IMR-90 (cell line): ENCODE measurements around the gene TMEM247. TPM values are rescaled to one million over a fixed set of nuclear protein-coding genes. Genes with fewer than 3 reads are reported as not detected.

Experiments
- ATAC-seq: fragments of 200-7000 bp; cut with Tn5 transposase; 2 replicates; pipeline ENCODE4 v1.9.1; 2020; ENCODE audit warnings: low read depth, mild to moderate bottlenecking, moderate library complexity
- BruUV-seq: library from RNA; stranded (reverse); fragments of 400-500 nt; replicated peaks from 2 replicates; lab custom pipeline; 2021; lab: Mats Ljungman, UMichigan
- CTCF ChIA-PET: fragments of 300-600 bp; formaldehyde crosslinking; extraction: SDS; loops from one replicate; lab custom pipeline; 2021; ENCODE audit warnings: antibody characterized with exemption; lab: Yijun Ruan, JAX
- POLR2A ChIA-PET: fragments of 300-600 bp; sonication (Branson Sonifier 250); formaldehyde crosslinking; loops from one replicate; lab custom pipeline; 2022; ENCODE audit warnings: antibody characterized with exemption; ENCODE audit not compliant: unreplicated experiment; lab: Charles Lee
- DNase-seq: peaks from one replicate; pipeline ENCODE4 v3.0.0; 2013
- H2AFZ ChIP-seq: replicated peaks from 2 replicates; pipeline ENCODE3; 2013; ENCODE audit warnings: low read length, mild to moderate bottlenecking; ENCODE audit not compliant: poor library complexity
- H2AK5ac ChIP-seq: 2 replicates; pipeline ENCODE4 v1.6.1; 2013; ENCODE audit warnings: low read depth, low read length, inconsistent platforms
- H2AK9ac ChIP-seq: replicated peaks from 2 replicates; pipeline ENCODE3; 2013; ENCODE audit warnings: mild to moderate bottlenecking, low read depth, low read length, moderate library complexity; ENCODE audit not compliant: poor library complexity
- H2BK120ac ChIP-seq: 2 replicates; pipeline ENCODE4 v1.6.1; 2013; ENCODE audit warnings: low read depth, low read length, inconsistent platforms
- H2BK15ac ChIP-seq: 3 replicates; pipeline ENCODE4 v1.6.1; 2013; ENCODE audit warnings: low read depth, low read length, inconsistent platforms
- H2BK20ac ChIP-seq: 2 replicates; pipeline ENCODE4 v1.6.1; 2013; ENCODE audit warnings: low read depth, mild to moderate bottlenecking, inconsistent platforms, low read length, moderate library complexity
- H2BK5ac ChIP-seq: 2 replicates; pipeline ENCODE4 v1.6.1; 2013; ENCODE audit warnings: mild to moderate bottlenecking, low read depth, low read length, inconsistent platforms; ENCODE audit not compliant: poor library complexity, severe bottlenecking
- H3K14ac ChIP-seq: replicated peaks from 2 replicates; pipeline ENCODE4 v1.6.1; 2013; ENCODE audit warnings: low read depth, low read length, inconsistent platforms
- H3K18ac ChIP-seq: 2 replicates; pipeline ENCODE4 v1.6.1; 2013; ENCODE audit warnings: low read depth, low read length, control low read depth
- H3K23ac ChIP-seq: 2 replicates; pipeline ENCODE4 v1.6.1; 2013; ENCODE audit warnings: low read depth, low read length, inconsistent platforms
- H3K27ac ChIP-seq: 2 replicates; pipeline ENCODE4 v1.5.1; 2013; ENCODE audit warnings: mild to moderate bottlenecking, control low read depth, low read length; ENCODE audit not compliant: insufficient read depth
- H3K27me3 ChIP-seq: 2 replicates; pipeline ENCODE4 v1.6.1; 2013; ENCODE audit warnings: low read length; ENCODE audit not compliant: control insufficient read depth, insufficient read depth
- H3K36me3 ChIP-seq: 2 replicates; pipeline ENCODE4 v1.6.1; 2013; ENCODE audit warnings: low read length, mixed read lengths; ENCODE audit not compliant: control insufficient read depth, insufficient read depth
- H3K4ac ChIP-seq: 2 replicates; pipeline ENCODE4 v1.6.1; 2013; ENCODE audit warnings: low read depth, low read length, inconsistent platforms
- H3K4me1 ChIP-seq: 2 replicates; pipeline ENCODE4 v1.6.1; 2013; ENCODE audit warnings: low read length, mixed read lengths; ENCODE audit not compliant: control insufficient read depth, insufficient read depth
- H3K4me2 ChIP-seq: 2 replicates; pipeline ENCODE4 v1.6.1; 2013; ENCODE audit warnings: low read depth, mild to moderate bottlenecking, control low read depth, low read length, moderate library complexity
- H3K4me3 ChIP-seq: 2 replicates; pipeline ENCODE4 v1.5.1; 2013; ENCODE audit warnings: low read depth, mild to moderate bottlenecking, control low read depth, low read length, moderate library complexity; ENCODE audit not compliant: insufficient read depth
- H3K56ac ChIP-seq: 2 replicates; pipeline ENCODE4 v1.6.1; 2013; ENCODE audit warnings: low read length, inconsistent platforms; ENCODE audit not compliant: insufficient read depth; ENCODE audit errors: extremely low read depth
- H3K79me1 ChIP-seq, 2 experiments: 2 replicates each; pipeline ENCODE4 v1.6.1; 2013; ENCODE audit warnings: low read length in 2 of 2, inconsistent platforms in 1 of 2, low read depth in 1 of 2
- H3K9ac ChIP-seq: 2 replicates; pipeline ENCODE4 v1.6.1; 2013; ENCODE audit warnings: low read depth, low read length, control low read depth
- H3K9me1 ChIP-seq: 2 replicates; pipeline ENCODE4 v1.6.1; 2013; ENCODE audit warnings: low read length, inconsistent platforms; ENCODE audit not compliant: insufficient read depth
- H3K9me3 ChIP-seq: 2 replicates; pipeline ENCODE4 v1.6.1; 2013; ENCODE audit warnings: low read length; ENCODE audit not compliant: control insufficient read depth, insufficient read depth
- H4K20me1 ChIP-seq: 2 replicates; pipeline ENCODE4 v1.6.1; 2013; ENCODE audit warnings: low read length, inconsistent platforms; ENCODE audit not compliant: insufficient read depth
- H4K5ac ChIP-seq: 2 replicates; pipeline ENCODE4 v1.6.1; 2013; ENCODE audit warnings: mild to moderate bottlenecking, low read depth, low read length, control low read depth
- H4K8ac ChIP-seq, 2 experiments: 2 replicates each; pipeline ENCODE4 v1.6.1; 2013; ENCODE audit warnings: low read depth in 2 of 2, low read length in 2 of 2, control low read depth in 1 of 2, inconsistent platforms in 1 of 2
- H4K91ac ChIP-seq: 2 replicates; pipeline ENCODE4 v1.6.1; 2013; ENCODE audit warnings: low read depth, low read length, inconsistent platforms; ENCODE audit not compliant: insufficient read depth
- BHLHE40 ChIP-seq: fragments of 150-350 bp; IDR thresholded peaks from 2 replicates; pipeline ENCODE4 v1.6.1; 2016; ENCODE audit warnings: mild to moderate bottlenecking, low read depth, low read length
- CEBPB ChIP-seq: IDR thresholded peaks from 2 replicates; pipeline ENCODE4 v1.6.1; 2012; ENCODE audit warnings: low read depth, low read length, improper control_type of control experiment
- ELK1 ChIP-seq: fragments of 150-350 bp; IDR thresholded peaks from 2 replicates; pipeline ENCODE4 v1.6.1; 2016; ENCODE audit warnings: low read depth, mild to moderate bottlenecking, low read length, moderate library complexity, borderline replicate concordance
- FOS ChIP-seq: fragments of 150-350 bp; IDR thresholded peaks from 2 replicates; pipeline ENCODE4 v1.6.1; 2016; ENCODE audit warnings: low read depth, low read length
- MAZ ChIP-seq: IDR thresholded peaks from 2 replicates; pipeline ENCODE4 v1.6.1; 2012; ENCODE audit warnings: low read depth, mild to moderate bottlenecking, low read length, improper control_type of control experiment, moderate library complexity, borderline replicate concordance
- MXI1 ChIP-seq: IDR thresholded peaks from 2 replicates; pipeline ENCODE4 v1.6.1; 2012; ENCODE audit warnings: low read depth, mild to moderate bottlenecking, low read length, moderate library complexity, borderline replicate concordance
- NFE2L2 ChIP-seq: fragments of 150-350 bp; IDR thresholded peaks from 2 replicates; pipeline ENCODE4 v1.6.1; 2016; ENCODE audit warnings: low read depth, mild to moderate bottlenecking, low read length
- RAD21 ChIP-seq: IDR thresholded peaks from 2 replicates; pipeline ENCODE4 v1.6.1; 2012; ENCODE audit warnings: low read length, improper control_type of control experiment
- RCOR1 ChIP-seq: IDR thresholded peaks from 2 replicates; pipeline ENCODE4 v1.6.1; 2012; ENCODE audit warnings: mild to moderate bottlenecking, low read length, improper control_type of control experiment; ENCODE audit not compliant: insufficient replicate concordance
- RFX5 ChIP-seq: IDR thresholded peaks from 2 replicates; pipeline ENCODE4 v1.8.0; 2012; ENCODE audit warnings: low read depth, mild to moderate bottlenecking, low read length, moderate library complexity
- WGBS, 2 experiments: methylation state at CpG; one replicate each; pipeline versions ENCODE4 v1.1.5 to v1.1.7; 2013; ENCODE audit warnings: missing lambda C conversion rate in 2 of 2; ENCODE audit not compliant: insufficient read length in 1 of 2; ENCODE audit errors: extremely low coverage in 2 of 2; 5-methylcytosine and 5-hydroxymethylcytosine counted together
- dilution Hi-C: fragments of 300-500 bp; cut with HindIII; formaldehyde crosslinking; loops from one replicate; pipeline ENCODE4 v1.14.3; 2018; ENCODE audit warnings: low sequenced_read_pairs; ENCODE audit not compliant: unreplicated experiment
- in situ Hi-C: fragments of 300-500 bp; cut with MboI; formaldehyde crosslinking; loops from 3 replicates; pipeline ENCODE4 v1.14.3; 2019; ENCODE audit warnings: low sequenced_read_pairs, inconsistent platforms, mixed read lengths
- intact Hi-C: fragments of 100-400 bp; cut with micrococcal nuclease; formaldehyde crosslinking; loops from 2 replicates; pipeline ENCODE4 v1.10.0; 2022
- polyA plus RNA-seq, 3 experiments: library from polyadenylated mRNA; depleted of rRNA; stranded (reverse); fragments of >200 nt; gene quantifications; 2 replicates each; pipeline ENCODE4 v1.2.3, GENCODE V29; 2012; ENCODE audit warnings: low replicate concordance in 1 of 3
- total RNA-seq: library from RNA; depleted of rRNA; stranded (reverse); fragments of >200 nt; gene quantifications from 2 replicates; pipeline ENCODE4 v1.2.3, GENCODE V29; 2012

TMEM247 gene
- total and polyA plus RNA-seq, 2 of the 4 experiments (the other 2 are of a cell fraction): not detected

GRCh38 chr2:46471019-46471583, 8.3 kb upstream of the TMEM247 start:
- no TSS peak for BruUV-seq
- intact Hi-C loops (no loop called here), in situ Hi-C loops (no loop called here), dilution Hi-C loops (no loop called here)
- no peak overlapping the region for H3K18ac ChIP-seq
- H3K4me1 ChIP-seq: no peaks in the 10 kb centered on the region
- no peak overlapping the region for H3K4me3 ChIP-seq
- TF ChIP-seq RFX5: no peak
- no peak for TF ChIP-seq BHLHE40
- no peak for TF ChIP-seq RCOR1
- TF ChIP-seq RAD21: no peak
- TF ChIP-seq ELK1: no peak
- TF ChIP-seq MAZ: no peak
- no peak for TF ChIP-seq MXI1
- TF ChIP-seq CEBPB: no peak
- TF ChIP-seq FOS: no peak
- TF ChIP-seq NFE2L2: no peak
- H3K9me1 ChIP-seq: peaks cover 5% of the 10 kb centered on the region
- H4K8ac ChIP-seq: no peak overlapping the region
- no peak for DNase-seq
- H3K14ac ChIP-seq: no peak overlapping the region
- H2BK20ac ChIP-seq: no peak overlapping the region
- no peak overlapping the region for H2AK9ac ChIP-seq
- H3K4ac ChIP-seq: no peak overlapping the region
- no CpG with 5 or more reads among the region's 5 CpGs for WGBS, 2 experiments
- H3K9me3 ChIP-seq: no peaks in the 10 kb centered on the region
- no peaks in the 10 kb centered on the region for H3K36me3 ChIP-seq
- H4K20me1 ChIP-seq: no peaks in the 10 kb centered on the region
- no peak overlapping the region for H2BK120ac ChIP-seq
- H2BK5ac ChIP-seq: no peak overlapping the region
- no peak overlapping the region for H3K9ac ChIP-seq
- ChIA-PET CTCF (no interaction called here), POLR2A (interaction anchor here (0.6 kb wide), 1 partner anchor 100 kb away, joined by 3 read pairs; no protein-coding TSS in a partner anchor)
- H2BK15ac ChIP-seq: no peak overlapping the region
- no peak overlapping the region for H4K91ac ChIP-seq
- no peak overlapping the region for H3K4me2 ChIP-seq
- no peak overlapping the region for H2AFZ ChIP-seq
- H3K27ac ChIP-seq: no peak overlapping the region
- H3K27me3 ChIP-seq: no peaks in the 10 kb centered on the region
- no peak overlapping the region for H4K5ac ChIP-seq
- no peak for ATAC-seq
- no peak overlapping the region for H3K23ac ChIP-seq
- H2AK5ac ChIP-seq: no peak overlapping the region
- no peaks in the 10 kb centered on the region for H3K79me1 ChIP-seq
- H3K56ac ChIP-seq: no peak overlapping the region
